DMS53 (cell line): ENCODE results near the gene UBAP1.
"Not testable (repeated sequence)": the region's sequence is repeated elsewhere in the genome, so short reads cannot be mapped to it uniquely, and the experiment has no call there.

Experiments
- DNase-seq: peaks from one replicate; lab custom pipeline; 2025; lab: John Stamatoyannopoulos, UW

The UBAP1 gene

GRCh38 chr9:34262971-34263370 is 84.1 kb downstream of the UBAP1 start:
- no peak for DNase-seq

- peak; percentile 83 for DNase-seq
These were observed 88.8 kb downstream of the UBAP1 start for GRCh38 chr9:34267660-34268059.

DNA sequence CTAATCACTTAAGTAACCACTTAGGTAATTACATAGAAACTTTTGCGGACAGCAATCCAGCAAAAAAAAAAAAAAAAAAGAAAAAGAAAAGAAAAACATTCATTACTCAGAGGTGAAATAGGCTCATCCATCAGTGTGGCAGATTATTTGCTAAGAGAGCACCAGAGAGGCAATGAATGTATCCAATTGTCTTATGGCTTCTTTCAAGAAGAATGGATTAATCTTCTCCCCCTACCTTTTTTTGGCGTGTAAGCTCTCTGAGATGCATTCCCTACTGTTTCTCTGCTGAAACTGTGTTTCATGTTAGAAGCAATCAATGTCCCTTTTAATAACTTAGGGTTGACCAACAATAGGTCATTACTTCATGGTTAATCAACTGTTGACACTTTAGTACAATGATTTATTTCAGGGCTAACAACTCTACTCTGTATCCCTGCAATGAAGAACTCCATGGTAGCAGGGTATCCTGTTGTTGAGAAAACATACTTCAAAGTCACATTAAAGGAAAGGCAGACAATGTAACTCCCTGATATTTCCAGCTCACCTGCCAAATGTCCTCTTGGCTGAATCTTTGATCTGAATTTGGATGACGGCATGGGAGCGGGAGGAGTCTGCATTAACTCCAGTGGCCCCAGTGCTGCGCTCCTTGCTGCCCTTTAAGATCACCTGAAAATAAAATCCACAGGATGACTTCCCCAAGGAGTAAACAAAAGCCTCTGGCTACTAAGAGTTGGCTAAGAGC is 92.6 kb downstream of the UBAP1 start:
- DNase-seq = peak; percentile 4

GRCh38 chr9:34272101-34272541 is 93.3 kb downstream of the UBAP1 start:
- DNase-seq = peak; percentile 4

DNA sequence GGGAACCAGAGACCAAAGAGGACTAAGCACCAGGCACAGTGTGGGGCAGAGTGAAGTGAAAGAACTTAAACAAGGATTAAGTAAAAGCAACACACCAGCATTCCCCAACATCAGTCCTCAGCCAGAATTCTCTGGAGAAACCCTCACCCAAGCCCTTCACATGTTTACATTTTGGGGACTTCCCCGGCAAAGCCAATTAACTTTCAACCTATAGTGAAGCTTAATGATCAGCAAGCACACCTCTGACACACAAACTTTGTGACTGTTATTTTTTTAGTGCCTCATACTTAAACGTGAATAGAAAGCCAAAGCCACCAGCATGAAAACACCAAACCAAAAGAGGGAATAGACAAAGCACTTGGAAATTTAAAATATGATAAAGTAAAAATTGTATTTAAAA is 94.7 kb downstream of the UBAP1 start:
- not testable (repeated sequence) for DNase-seq

DNA sequence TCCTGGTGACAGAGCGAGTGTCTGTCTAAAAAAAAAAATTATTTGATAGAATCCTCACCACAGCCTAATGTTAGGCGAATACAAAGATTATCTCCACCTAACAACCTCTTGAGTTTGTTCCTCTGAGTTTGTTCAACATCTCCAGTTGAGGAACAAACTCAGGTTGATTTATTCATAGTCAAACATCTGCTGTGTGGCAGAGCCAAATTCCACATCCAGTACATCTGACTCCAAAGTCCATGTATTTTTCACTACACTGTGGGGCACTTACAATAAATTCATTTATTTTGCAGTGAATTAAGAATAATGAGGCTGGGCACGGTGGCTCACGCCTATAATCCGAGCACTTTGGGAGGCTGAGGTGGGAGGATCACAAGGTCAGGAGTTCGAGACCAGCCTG is 97.0 kb downstream of the UBAP1 start:
- DNase-seq = no peak

- DNase-seq = peak; percentile 3
These were observed 97.9 kb downstream of the UBAP1 start for GRCh38 chr9:34276772-34277171.

GRCh38 chr9:34279411-34279810 is 100.6 kb downstream of the UBAP1 start:
- DNase-seq = peak; percentile 97

DNA sequence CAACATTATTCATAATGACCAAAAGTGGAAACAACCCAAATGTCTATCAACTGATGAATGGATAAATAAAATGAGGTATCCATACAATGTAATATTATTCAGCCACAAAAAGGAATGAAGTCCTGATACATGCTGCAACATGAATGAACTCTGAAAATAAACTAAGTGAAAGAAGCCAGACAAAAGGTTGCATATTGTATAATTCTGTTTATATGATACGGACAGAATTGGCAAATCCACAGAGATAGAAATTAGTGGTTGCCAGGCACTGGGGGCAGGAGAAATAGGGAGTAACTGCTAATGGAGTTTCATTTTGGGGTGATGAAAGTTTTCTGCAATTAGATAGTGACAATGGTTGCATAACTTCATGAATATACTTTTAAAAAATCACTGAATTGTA is 103.3 kb downstream of the UBAP1 start:
- DNase-seq = no peak

GRCh38 chr9:34289159-34289558 is 110.3 kb downstream of the UBAP1 start:
- DNase-seq = no peak

GRCh38 chr9:34291023-34291422 is 112.2 kb downstream of the UBAP1 start:
- DNase-seq = no peak

GRCh38 chr9:34291423-34291822 is 112.6 kb downstream of the UBAP1 start:
- no peak for DNase-seq

DNA sequence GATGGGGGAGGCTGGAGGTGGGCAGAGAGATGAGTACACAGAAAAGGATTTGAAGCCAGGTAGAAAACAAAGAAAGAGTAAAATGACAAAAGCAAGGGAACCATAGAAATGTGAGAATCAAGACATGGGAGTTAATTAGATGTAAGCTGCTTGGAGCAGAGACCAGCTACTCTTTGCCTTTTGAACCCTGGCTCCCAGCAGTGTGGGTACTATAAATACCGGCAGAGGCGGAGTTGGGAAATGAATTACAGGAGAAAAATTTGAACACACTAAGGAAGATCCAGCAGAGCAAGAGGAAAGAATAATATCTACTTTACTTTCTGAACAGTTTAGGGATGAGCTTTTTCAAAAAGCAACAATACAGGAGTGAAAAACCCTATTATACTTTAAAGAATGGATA is 113.7 kb downstream of the UBAP1 start:
- no peak for DNase-seq

DNA sequence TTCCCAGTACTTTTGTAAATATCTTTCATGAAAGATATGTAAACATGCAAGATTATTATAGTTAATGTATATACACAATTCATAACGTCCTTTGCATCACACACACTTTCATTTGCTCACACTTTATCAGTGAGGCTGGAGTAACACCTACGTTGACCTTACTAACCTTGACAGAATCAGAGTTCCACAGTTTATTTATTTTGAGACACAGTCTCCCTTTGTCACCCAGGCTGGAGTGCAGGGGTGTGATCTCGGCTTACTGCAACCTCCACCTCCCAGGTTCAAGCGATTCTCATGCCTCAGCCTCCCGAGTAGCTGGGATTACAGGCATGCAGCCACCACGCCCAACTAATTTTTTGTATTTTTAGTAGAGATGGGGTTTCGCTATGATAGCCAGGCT is 122.2 kb downstream of the UBAP1 start:
- DNase-seq = not testable (repeated sequence)
